ENCODE results near the gene HLCS.

Gene HLCS

GRCh38 chr21:36973986-36974850 is 7.7 kb upstream of the HLCS start:
- no peak for TF ChIP-seq CTCF (conservative IDR thresholded peaks at IDR 0.05; ENCODE audit: low read depth, low read length)

DNA sequence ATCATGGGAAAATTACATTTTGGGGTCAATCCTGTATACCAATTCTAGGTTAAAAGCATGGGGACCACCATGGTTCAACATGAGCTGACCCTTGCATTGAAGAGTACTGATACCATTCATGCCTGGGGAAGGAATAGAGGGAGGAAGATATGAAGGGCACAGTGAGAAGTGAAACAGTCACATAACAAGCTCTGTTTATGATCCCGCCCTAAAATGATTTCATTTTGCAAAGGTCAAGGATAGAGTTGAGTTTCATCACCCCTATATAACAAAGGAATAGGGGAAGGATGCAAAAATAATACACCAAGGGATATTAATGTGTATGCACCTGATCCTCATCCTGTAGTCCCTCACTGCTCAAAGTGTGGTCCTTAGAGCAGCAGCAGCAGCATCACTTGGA is 2.5 kb upstream of the HLCS start:
- peaks cover 8% of the 10 kb centered on the region; the same call in 1 of the 2 replicates for H3K79me2 ChIP-seq (ENCODE audit: insufficient read depth, low read depth)
- no peaks in the 10 kb centered on the region for H4K20me1 ChIP-seq (ENCODE audit: insufficient read depth)
- H3K36me3 ChIP-seq (ENCODE audit: insufficient read depth): no peaks in the 10 kb centered on the region
- no peak overlapping the region for H3K4me2 ChIP-seq
- no peaks in the 10 kb centered on the region for H3K27me3 ChIP-seq (ENCODE audit: insufficient read depth, low read depth)
- no peak overlapping the region for H3K27ac ChIP-seq
- peaks cover 18% of the 10 kb centered on the region for H3K4me1 ChIP-seq (ENCODE audit: low read depth, poor library complexity, severe bottlenecking)
- no peak overlapping the region for H2AFZ ChIP-seq (ENCODE audit: low read depth)
- no peak for TF ChIP-seq CTCF (conservative IDR thresholded peaks at IDR 0.05; ENCODE audit: low read depth, low read length)
- no peak overlapping the region for H3K4me3 ChIP-seq (IDR thresholded peaks at IDR 0.05; ENCODE audit: insufficient read depth, low read depth, low read length)
- H3K9ac ChIP-seq: no peak overlapping the region

More at GRCh38 chr21:36973986-36974850, 7.7 kb upstream of the HLCS start:
- Histone ChIP-seq H3K4me3 (IDR thresholded peaks at IDR 0.05; ENCODE audit: insufficient read depth, low read depth, low read length) (no peak overlapping the region), H3K79me2 (ENCODE audit: insufficient read depth, low read depth) (no peaks in the 10 kb centered on the region), H2AFZ (ENCODE audit: low read depth) (no peak overlapping the region), H3K4me2 (no peak overlapping the region), H3K27ac (no peak overlapping the region), H3K9ac (no peak overlapping the region), H3K27me3 (ENCODE audit: insufficient read depth, low read depth) (no peaks in the 10 kb centered on the region), H4K20me1 (ENCODE audit: insufficient read depth) (no peaks in the 10 kb centered on the region), H3K36me3 (ENCODE audit: insufficient read depth) (no peaks in the 10 kb centered on the region), H3K4me1 (ENCODE audit: low read depth, poor library complexity, severe bottlenecking) (peaks cover 3% of the 10 kb centered on the region)

DNA sequence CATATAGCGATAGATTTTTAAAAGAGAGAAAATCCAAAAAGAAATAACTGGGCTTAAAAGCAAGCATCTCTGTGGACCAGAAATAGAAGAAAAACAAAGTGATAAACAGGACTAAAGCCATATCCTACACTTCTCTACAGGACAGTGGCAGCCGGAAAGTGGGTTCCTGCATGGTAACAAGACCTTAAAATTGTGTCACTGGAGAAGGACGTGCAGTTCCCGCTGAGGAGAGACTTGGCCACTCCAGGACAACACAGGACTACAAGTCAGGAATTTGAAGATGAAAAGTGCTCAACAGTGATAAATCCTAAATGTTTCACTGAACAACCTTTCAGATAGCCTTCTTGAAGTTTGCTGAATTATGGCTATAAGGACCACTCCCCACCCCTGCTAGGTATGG is 1.9 kb upstream of the HLCS start:
- H4K20me1 ChIP-seq (ENCODE audit: insufficient read depth): no peaks in the 10 kb centered on the region
- H2AFZ ChIP-seq (ENCODE audit: low read depth): no peak overlapping the region
- H3K27me3 ChIP-seq (ENCODE audit: insufficient read depth, low read depth): no peaks in the 10 kb centered on the region
- TF ChIP-seq CTCF (conservative IDR thresholded peaks at IDR 0.05; ENCODE audit: low read depth, low read length): no peak
- no peak overlapping the region for H3K27ac ChIP-seq
- H3K4me3 ChIP-seq (IDR thresholded peaks at IDR 0.05; ENCODE audit: insufficient read depth, low read depth, low read length): no peak overlapping the region
- no peak overlapping the region for H3K9ac ChIP-seq
- no peaks in the 10 kb centered on the region for H3K36me3 ChIP-seq (ENCODE audit: insufficient read depth)
- no peak overlapping the region for H3K4me2 ChIP-seq
- peaks cover 18% of the 10 kb centered on the region for H3K4me1 ChIP-seq (ENCODE audit: low read depth, poor library complexity, severe bottlenecking)
- peaks cover 8% of the 10 kb centered on the region; the same call in 1 of the 2 replicates for H3K79me2 ChIP-seq (ENCODE audit: insufficient read depth, low read depth)

DNA sequence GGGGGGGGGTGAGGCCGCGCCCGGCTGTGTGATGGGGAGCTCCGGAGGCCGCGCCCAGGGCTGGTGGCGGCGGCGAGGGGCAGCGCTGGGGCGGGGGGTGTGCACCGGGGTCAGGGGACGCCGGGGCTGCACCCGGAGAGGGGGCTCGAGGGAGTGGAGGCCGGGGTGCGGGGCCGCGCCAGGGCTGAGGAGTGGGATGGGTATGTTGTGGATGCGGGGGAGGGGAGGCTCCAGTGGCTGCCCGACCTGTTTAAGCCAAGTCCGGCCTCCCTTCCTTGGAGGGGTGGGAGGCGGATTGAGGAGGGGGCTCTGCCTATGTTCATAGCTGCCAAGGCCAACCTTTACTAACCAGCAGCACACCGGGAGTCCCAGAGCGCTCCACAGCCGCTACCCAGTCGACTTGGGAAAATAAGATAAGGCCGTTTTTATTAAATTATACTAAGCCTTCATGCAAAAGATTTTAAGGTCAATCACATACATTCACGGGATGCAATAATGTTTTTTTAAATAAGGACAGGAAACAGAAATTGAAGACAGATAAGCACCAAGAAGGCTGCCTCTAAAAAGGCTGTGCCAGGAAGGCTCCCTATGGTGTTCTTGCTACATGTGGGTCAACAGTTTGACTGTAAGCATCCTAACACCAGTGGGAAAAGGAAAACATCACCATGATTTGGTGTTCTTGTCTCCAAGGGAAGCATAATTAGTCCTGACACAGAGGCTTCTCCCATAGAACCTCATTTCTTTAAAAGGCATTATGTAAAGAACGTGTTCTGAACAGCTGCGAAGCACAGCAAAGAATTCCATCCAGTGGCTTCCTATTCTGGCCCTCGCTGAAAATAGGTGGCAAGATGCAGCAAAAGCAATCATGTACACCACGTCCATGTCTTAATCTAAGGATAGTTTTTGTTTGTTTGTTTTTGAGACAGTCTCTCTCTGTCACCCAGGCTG is 626 bp upstream of the HLCS start:
- Histone ChIP-seq H3K9ac (peak overlapping the region; percentile 49; the same call in 1 of the 2 replicates), H3K27ac (0 out of 2 replicates have a peak overlapping the region, but pooled peaks have one; percentile 22), H3K4me3 (IDR thresholded peaks at IDR 0.05; ENCODE audit: insufficient read depth, low read depth, low read length) (no peak overlapping the region), H3K79me2 (ENCODE audit: insufficient read depth, low read depth) (peaks cover 8% of the 10 kb centered on the region; the same call in 1 of the 2 replicates), H3K4me2 (peak overlapping the region; percentile 85; the same call in 1 of the 2 replicates), H3K36me3 (ENCODE audit: insufficient read depth) (no peaks in the 10 kb centered on the region), H4K20me1 (ENCODE audit: insufficient read depth) (no peaks in the 10 kb centered on the region), H3K4me1 (ENCODE audit: low read depth, poor library complexity, severe bottlenecking) (peaks cover 18% of the 10 kb centered on the region), H3K27me3 (ENCODE audit: insufficient read depth, low read depth) (no peaks in the 10 kb centered on the region), H2AFZ (ENCODE audit: low read depth) (peak overlapping the region; percentile 82)
- TF ChIP-seq CTCF (conservative IDR thresholded peaks at IDR 0.05; ENCODE audit: low read depth, low read length): no peak
